ENCODE results near the gene MAP3K14.

The MAP3K14 gene

GRCh38 chr17:45284176-45285140 is 32.4 kb downstream of the MAP3K14 start:
- H3K36me3 Mint-ChIP-seq (ENCODE audit: low read depth) = peaks cover 41% of the 10 kb centered on the region

DNA sequence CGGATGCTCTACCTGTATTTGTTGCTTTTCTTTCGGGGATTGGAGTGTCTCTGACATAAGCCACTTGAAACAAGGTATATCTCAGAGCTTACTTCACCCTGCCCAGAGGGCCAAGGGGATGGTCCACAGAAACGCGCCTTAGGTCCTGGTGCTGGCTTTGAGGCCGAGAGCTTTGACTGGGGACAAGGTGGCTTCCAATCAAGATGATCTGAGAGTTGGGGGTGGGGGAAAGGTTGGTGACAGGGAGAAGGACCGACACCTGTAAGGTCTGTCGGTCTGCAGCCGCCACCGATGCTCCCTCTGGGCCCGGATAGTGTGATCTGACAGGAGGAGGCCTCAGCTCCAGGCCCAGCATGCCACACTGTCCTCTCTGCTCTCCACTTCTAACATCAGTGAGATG is 33.1 kb downstream of the MAP3K14 start:
- no peaks in the 10 kb centered on the region for H3K9me3 Mint-ChIP-seq
- H3K36me3 Mint-ChIP-seq (ENCODE audit: low read depth) = peaks cover 41% of the 10 kb centered on the region
- H3K27ac Mint-ChIP-seq = no peak overlapping the region
- no peak overlapping the region for H3K4me3 Mint-ChIP-seq
- TF ChIP-seq, protein P1, sequence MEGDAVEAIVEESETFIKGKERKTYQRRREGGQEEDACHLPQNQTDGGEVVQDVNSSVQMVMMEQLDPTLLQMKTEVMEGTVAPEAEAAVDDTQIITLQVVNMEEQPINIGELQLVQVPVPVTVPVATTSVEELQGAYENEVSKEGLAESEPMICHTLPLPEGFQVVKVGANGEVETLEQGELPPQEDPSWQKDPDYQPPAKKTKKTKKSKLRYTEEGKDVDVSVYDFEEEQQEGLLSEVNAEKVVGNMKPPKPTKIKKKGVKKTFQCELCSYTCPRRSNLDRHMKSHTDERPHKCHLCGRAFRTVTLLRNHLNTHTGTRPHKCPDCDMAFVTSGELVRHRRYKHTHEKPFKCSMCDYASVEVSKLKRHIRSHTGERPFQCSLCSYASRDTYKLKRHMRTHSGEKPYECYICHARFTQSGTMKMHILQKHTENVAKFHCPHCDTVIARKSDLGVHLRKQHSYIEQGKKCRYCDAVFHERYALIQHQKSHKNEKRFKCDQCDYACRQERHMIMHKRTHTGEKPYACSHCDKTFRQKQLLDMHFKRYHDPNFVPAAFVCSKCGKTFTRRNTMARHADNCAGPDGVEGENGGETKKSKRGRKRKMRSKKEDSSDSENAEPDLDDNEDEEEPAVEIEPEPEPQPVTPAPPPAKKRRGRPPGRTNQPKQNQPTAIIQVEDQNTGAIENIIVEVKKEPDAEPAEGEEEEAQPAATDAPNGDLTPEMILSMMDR (IDR thresholded peaks at IDR 0.05; ENCODE audit: unreplicated experiment in 3 of 3) = no peak
- H3K27me3 Mint-ChIP-seq (ENCODE audit: low read depth) = no peaks in the 10 kb centered on the region
- H3K4me1 Mint-ChIP-seq = peaks cover 50% of the 10 kb centered on the region

More at GRCh38 chr17:45284176-45285140, 32.4 kb downstream of the MAP3K14 start:
- Mint-ChIP-seq H3K9me3 (no peaks in the 10 kb centered on the region), H3K4me1 (peaks cover 53% of the 10 kb centered on the region), H3K27me3 (ENCODE audit: low read depth) (no peaks in the 10 kb centered on the region), H3K27ac (no peak overlapping the region), H3K4me3 (no peak overlapping the region)
- TF ChIP-seq, protein P1 (IDR thresholded peaks at IDR 0.05; ENCODE audit: unreplicated experiment in 3 of 3) = no peak

GRCh38 chr17:45282683-45283644 is 33.9 kb downstream of the MAP3K14 start:
- Mint-ChIP-seq H3K36me3 (ENCODE audit: low read depth) (peaks cover 41% of the 10 kb centered on the region), H3K27ac (peak overlapping the region; percentile 25 to 83 (median 81)), H3K4me3 (peak overlapping the region in 2 of 3 experiments; percentile 10 to 50), H3K4me1 (peaks cover 51% of the 10 kb centered on the region), H3K9me3 (no peaks in the 10 kb centered on the region), H3K27me3 (ENCODE audit: low read depth) (no peaks in the 10 kb centered on the region)
- TF ChIP-seq, protein P1 (IDR thresholded peaks at IDR 0.05; ENCODE audit: unreplicated experiment in 3 of 3) = no peak

GRCh38 chr17:45279898-45280297 is 36.9 kb downstream of the MAP3K14 start:
- Mint-ChIP-seq H3K4me1 (peaks cover 53% of the 10 kb centered on the region), H3K9me3 (no peaks in the 10 kb centered on the region), H3K27me3 (ENCODE audit: low read depth) (no peaks in the 10 kb centered on the region), H3K36me3 (ENCODE audit: low read depth) (peaks cover 26% of the 10 kb centered on the region), H3K27ac (peak overlapping the region in 2 of 3 experiments; percentile 15 to 48), H3K4me3 (no peak overlapping the region)
- TF ChIP-seq, protein P1 (IDR thresholded peaks at IDR 0.05; ENCODE audit: unreplicated experiment in 3 of 3) = no peak

GRCh38 chr17:45277992-45278391 is 38.8 kb downstream of the MAP3K14 start:
- H3K9me3 Mint-ChIP-seq = no peaks in the 10 kb centered on the region
- peaks cover 49% of the 10 kb centered on the region for H3K4me1 Mint-ChIP-seq
- H3K4me3 Mint-ChIP-seq = peak overlapping the region in 1 of 3 experiments; percentile 40
- peaks cover 23% of the 10 kb centered on the region for H3K36me3 Mint-ChIP-seq (ENCODE audit: low read depth)
- H3K27ac Mint-ChIP-seq = peak overlapping the region in 1 of 3 experiments; percentile 55
- TF ChIP-seq, protein P1 (IDR thresholded peaks at IDR 0.05; ENCODE audit: unreplicated experiment in 3 of 3) = no peak
- no peaks in the 10 kb centered on the region for H3K27me3 Mint-ChIP-seq (ENCODE audit: low read depth)

All from nephron (organoid).